Smooth muscle cell (in vitro differentiated cells): ENCODE measurements around the gene HERC2. TPM values are rescaled to one million over a fixed set of nuclear protein-coding genes. Genes with fewer than 3 reads are reported as not detected.

ENCODE experiments used
- DNase-seq: peaks from one replicate; lab custom pipeline; 2025; ENCODE audit not compliant: unreplicated experiment; lab: John Stamatoyannopoulos, UW
- H2AFZ ChIP-seq: fragments of 200-600 bp; sonication (generic); 2 replicates; pipeline ENCODE4 v1.6.0; 2016; ENCODE audit warnings: antibody characterized with exemption, low read depth, mild to moderate bottlenecking
- H3F3A ChIP-seq: fragments of 200-600 bp; sonication (generic); 2 replicates; pipeline ENCODE4 v1.6.0; 2017; ENCODE audit warnings: antibody characterized with exemption, low read depth
- H3K27ac ChIP-seq: fragments of 200-600 bp; sonication (generic); 2 replicates; pipeline ENCODE4 v1.5.1; 2016; ENCODE audit warnings: low read depth, mild to moderate bottlenecking
- H3K27me3 ChIP-seq: fragments of 200-600 bp; sonication (generic); 2 replicates; pipeline ENCODE4 v1.6.1; 2016; ENCODE audit warnings: low read depth, mild to moderate bottlenecking
- H3K36me3 ChIP-seq: fragments of 200-600 bp; sonication (generic); 2 replicates; pipeline ENCODE4 v1.5.1; 2016; ENCODE audit warnings: low read depth
- H3K4me1 ChIP-seq: fragments of 200-600 bp; sonication (generic); 2 replicates; pipeline ENCODE4 v1.5.1; 2016; ENCODE audit warnings: low read depth
- H3K4me2 ChIP-seq: fragments of 200-600 bp; sonication (generic); 2 replicates; pipeline ENCODE4 v1.6.0; 2016; ENCODE audit warnings: mild to moderate bottlenecking
- H3K4me3 ChIP-seq: fragments of 200-600 bp; sonication (generic); 2 replicates; pipeline ENCODE4 v1.5.1; 2016; ENCODE audit warnings: mild to moderate bottlenecking
- H3K79me2 ChIP-seq: fragments of 200-600 bp; sonication (generic); 2 replicates; pipeline ENCODE4 v1.6.0; 2016; ENCODE audit warnings: low read depth, mild to moderate bottlenecking
- H3K9ac ChIP-seq: fragments of 200-600 bp; sonication (generic); 2 replicates; pipeline ENCODE4 v1.6.0; 2016; ENCODE audit warnings: low read depth
- H3K9me3 ChIP-seq: fragments of 200-600 bp; sonication (generic); replicated peaks from 2 replicates; pipeline ENCODE4 v1.5.1; 2016; ENCODE audit warnings: low read depth
- H4K20me1 ChIP-seq: fragments of 200-600 bp; sonication (generic); 2 replicates; pipeline ENCODE4 v1.6.0; 2016; ENCODE audit warnings: low read depth
- WGBS: methylation state at CpG from one replicate; pipeline ENCODE4 v1.1.7; 2016; ENCODE audit warnings: low lambda C conversion rate; 5-methylcytosine and 5-hydroxymethylcytosine counted together
- polyA plus RNA-seq: library from polyadenylated mRNA; unstranded; fragments of >200 nt; fragmentation: Nextera tagmentation; extraction: Ambion mirVana; gene quantifications from 2 replicates; pipeline ENCODE4 v1.2.1, GENCODE V29; 2016
- total RNA-seq: library from RNA; depleted of rRNA; stranded (reverse); fragments of >200 nt; gene quantifications from 2 replicates; pipeline ENCODE4 v1.2.3, GENCODE V29; 2014
- TF ChIP-seq, protein P1 (sequence below): fragments of 200-600 bp; sonication (generic); IDR thresholded peaks from 2 replicates; pipeline ENCODE4 v1.5.1; 2017; ENCODE audit warnings: borderline replicate concordance, mild to moderate bottlenecking, antibody characterized with exemption; ENCODE audit not compliant: insufficient read depth, poor library complexity, severe bottlenecking

Gene HERC2
- total and polyA plus RNA-seq, 2 experiments from 2014 or later: 19.9 to 33.1 TPM

GRCh38 chr15:28125673-28126651, 196.0 kb downstream of the HERC2 start:
- no peak overlapping the region for H3K4me3 ChIP-seq
- H3K4me1 ChIP-seq: no peaks in the 10 kb centered on the region
- H4K20me1 ChIP-seq: peaks cover 19% of the 10 kb centered on the region
- TF ChIP-seq, protein P1, sequence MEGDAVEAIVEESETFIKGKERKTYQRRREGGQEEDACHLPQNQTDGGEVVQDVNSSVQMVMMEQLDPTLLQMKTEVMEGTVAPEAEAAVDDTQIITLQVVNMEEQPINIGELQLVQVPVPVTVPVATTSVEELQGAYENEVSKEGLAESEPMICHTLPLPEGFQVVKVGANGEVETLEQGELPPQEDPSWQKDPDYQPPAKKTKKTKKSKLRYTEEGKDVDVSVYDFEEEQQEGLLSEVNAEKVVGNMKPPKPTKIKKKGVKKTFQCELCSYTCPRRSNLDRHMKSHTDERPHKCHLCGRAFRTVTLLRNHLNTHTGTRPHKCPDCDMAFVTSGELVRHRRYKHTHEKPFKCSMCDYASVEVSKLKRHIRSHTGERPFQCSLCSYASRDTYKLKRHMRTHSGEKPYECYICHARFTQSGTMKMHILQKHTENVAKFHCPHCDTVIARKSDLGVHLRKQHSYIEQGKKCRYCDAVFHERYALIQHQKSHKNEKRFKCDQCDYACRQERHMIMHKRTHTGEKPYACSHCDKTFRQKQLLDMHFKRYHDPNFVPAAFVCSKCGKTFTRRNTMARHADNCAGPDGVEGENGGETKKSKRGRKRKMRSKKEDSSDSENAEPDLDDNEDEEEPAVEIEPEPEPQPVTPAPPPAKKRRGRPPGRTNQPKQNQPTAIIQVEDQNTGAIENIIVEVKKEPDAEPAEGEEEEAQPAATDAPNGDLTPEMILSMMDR: peak; percentile 64
- no peak overlapping the region for H2AFZ ChIP-seq
- H3K36me3 ChIP-seq: no peaks in the 10 kb centered on the region
- peaks cover 4% of the 10 kb centered on the region for H3F3A ChIP-seq
- no peaks in the 10 kb centered on the region for H3K79me2 ChIP-seq
- no peak overlapping the region for H3K4me2 ChIP-seq
- WGBS: 72% methylated on average over 17 of the region's 17 CpGs
- no peak for DNase-seq
- H3K9ac ChIP-seq: no peak overlapping the region
- no peaks in the 10 kb centered on the region for H3K9me3 ChIP-seq
- no peaks in the 10 kb centered on the region for H3K27me3 ChIP-seq
- H3K27ac ChIP-seq: no peak overlapping the region

- H3K27ac ChIP-seq: no peak overlapping the region
- H3K4me1 ChIP-seq: no peaks in the 10 kb centered on the region
- peaks cover 4% of the 10 kb centered on the region for H3F3A ChIP-seq
- H4K20me1 ChIP-seq: peaks cover 19% of the 10 kb centered on the region
- no peak overlapping the region for H3K9ac ChIP-seq
- TF ChIP-seq, protein P1: no peak
- H2AFZ ChIP-seq: no peak overlapping the region
- no peaks in the 10 kb centered on the region for H3K79me2 ChIP-seq
- no peak for DNase-seq
- no peaks in the 10 kb centered on the region for H3K27me3 ChIP-seq
- no peak overlapping the region for H3K4me2 ChIP-seq
- 99% methylated on average over 10 of the region's 10 CpGs for WGBS
- H3K9me3 ChIP-seq: no peaks in the 10 kb centered on the region
- no peak overlapping the region for H3K4me3 ChIP-seq
- H3K36me3 ChIP-seq: no peaks in the 10 kb centered on the region
These were observed 197.1 kb downstream of the HERC2 start for GRCh38 chr15:28124841-28125240.

GRCh38 chr15:28123408-28124023, 198.5 kb downstream of the HERC2 start:
- Histone ChIP-seq H3K27ac (no peak overlapping the region), H3K4me3 (no peak overlapping the region), H4K20me1 (peaks cover 19% of the 10 kb centered on the region), H3K9ac (no peak overlapping the region), H3K9me3 (no peaks in the 10 kb centered on the region), H3K4me1 (no peaks in the 10 kb centered on the region), H3K4me2 (no peak overlapping the region), H3F3A (peaks cover 4% of the 10 kb centered on the region), H2AFZ (no peak overlapping the region), H3K27me3 (no peaks in the 10 kb centered on the region), H3K36me3 (no peaks in the 10 kb centered on the region), H3K79me2 (no peaks in the 10 kb centered on the region)
- TF ChIP-seq, protein P1: peak; percentile 64
- DNase-seq: peak; percentile 15
- WGBS: 40% methylated on average over 6 of the region's 6 CpGs
